Neural cell (in vitro differentiated cells): ENCODE data around the gene BABAM2. TPM values are rescaled to one million over a fixed set of nuclear protein-coding genes. Genes with fewer than 3 reads are reported as not detected.

Source experiments
- H2AFZ ChIP-seq: fragments of 200-600, 300-800 bp; sonication (generic), shearing (Covaris generic); 2 replicates; pipeline ENCODE4 v1.6.0; 2014; ENCODE audit warnings: low read depth, mild to moderate bottlenecking, antibody characterized with exemption, low read length, moderate library complexity
- H3F3A ChIP-seq: fragments of 200-600 bp; shearing (Covaris generic); 2 replicates; pipeline ENCODE4 v1.6.1; 2016; ENCODE audit warnings: mild to moderate bottlenecking, moderate library complexity, mixed read lengths, antibody characterized with exemption, low read length; ENCODE audit not compliant: insufficient read depth, poor library complexity, severe bottlenecking
- H3K27ac ChIP-seq: fragments of 200-600, 300-800 bp; sonication (generic), shearing (Covaris generic); 2 replicates; pipeline ENCODE4 v1.5.1; 2014; ENCODE audit warnings: mild to moderate bottlenecking, low read length, moderate library complexity
- H3K27me3 ChIP-seq: fragments of 300-800, 200-600 bp; sonication (generic), shearing (Covaris generic); 2 replicates; pipeline ENCODE4 v1.6.0; 2014; ENCODE audit warnings: mild to moderate bottlenecking, low read depth, low read length, moderate library complexity; ENCODE audit not compliant: insufficient read depth
- H3K36me3 ChIP-seq: fragments of 300-800, 200-600 bp; sonication (generic), shearing (Covaris generic); 2 replicates; pipeline ENCODE4 v1.5.1; 2014; ENCODE audit warnings: mild to moderate bottlenecking, antibody characterized with exemption, low read length, moderate library complexity; ENCODE audit not compliant: insufficient read depth
- H3K4me2 ChIP-seq: fragments of 300-800, 200-600 bp; sonication (generic), shearing (Covaris generic); 2 replicates; pipeline ENCODE4 v1.6.0; 2014; ENCODE audit warnings: mild to moderate bottlenecking, low read length
- H3K4me3 ChIP-seq: fragments of 300-800, 200-600 bp; sonication (generic), shearing (Covaris generic); 2 replicates; pipeline ENCODE4 v1.5.1; 2014; ENCODE audit warnings: mild to moderate bottlenecking, low read length, moderate library complexity
- H3K79me2 ChIP-seq: fragments of 200-600 bp; shearing (Covaris generic); replicated peaks from 2 replicates; pipeline ENCODE4 v1.6.0; 2014; ENCODE audit warnings: mild to moderate bottlenecking, low read length, moderate library complexity; ENCODE audit not compliant: insufficient read depth
- H3K9ac ChIP-seq: fragments of 300-800, 200-600 bp; sonication (generic), shearing (Covaris generic); 2 replicates; pipeline ENCODE4 v1.6.1; 2016; ENCODE audit warnings: mild to moderate bottlenecking, low read length, mixed read lengths
- H3K9me2 ChIP-seq: fragments of 200-600 bp; shearing (Covaris generic); 2 replicates; pipeline ENCODE4 v1.6.1; 2016; ENCODE audit warnings: mild to moderate bottlenecking, low read length, mixed read lengths; ENCODE audit not compliant: insufficient read depth
- H3K9me3 ChIP-seq: fragments of 200-600, 300-800 bp; sonication (generic), shearing (Covaris generic); 2 replicates; pipeline ENCODE4 v1.6.1; 2016; ENCODE audit warnings: mild to moderate bottlenecking, mixed run types, low read length, moderate library complexity, mixed read lengths
- H4K20me1 ChIP-seq: fragments of 200-600 bp; shearing (Covaris generic); 2 replicates; pipeline ENCODE4 v1.6.1; 2016; ENCODE audit warnings: mild to moderate bottlenecking, mixed run types; ENCODE audit not compliant: insufficient read depth
- CTCF ChIP-seq: fragments of 450-650 bp; IDR thresholded peaks from 2 replicates; pipeline ENCODE4 v1.5.1; 2014; ENCODE audit warnings: antibody characterized with exemption, mild to moderate bottlenecking, moderate library complexity; ENCODE audit not compliant: poor library complexity, severe bottlenecking
- EP300 ChIP-seq: fragments of 450-650 bp; conservative IDR thresholded peaks from 2 replicates; pipeline ENCODE4 v1.6.1; 2014; ENCODE audit warnings: antibody characterized with exemption, mild to moderate bottlenecking, moderate library complexity; ENCODE audit not compliant: poor library complexity, severe bottlenecking
- EZH2 ChIP-seq: fragments of 200-600, 300-800 bp; shearing (Covaris generic), sonication (generic); IDR thresholded peaks from 2 replicates; pipeline ENCODE4 v1.6.1; 2014; ENCODE audit warnings: antibody characterized with exemption, low read length, borderline replicate concordance, mild to moderate bottlenecking; ENCODE audit not compliant: insufficient read depth, poor library complexity, severe bottlenecking
- MXI1 ChIP-seq: fragments of 450-650 bp; conservative IDR thresholded peaks from 2 replicates; pipeline ENCODE4 v1.6.1; 2014; ENCODE audit warnings: antibody characterized with exemption, mild to moderate bottlenecking; ENCODE audit not compliant: poor library complexity, severe bottlenecking
- POLR2AphosphoS5 ChIP-seq: IDR thresholded peaks from 2 replicates; pipeline ENCODE4 v1.6.1; 2012
- RAD21 ChIP-seq: fragments of 450-650 bp; conservative IDR thresholded peaks from 2 replicates; pipeline ENCODE4 v1.6.1; 2014; ENCODE audit warnings: antibody characterized with exemption, mild to moderate bottlenecking, moderate library complexity
- REST ChIP-seq: IDR thresholded peaks from 2 replicates; pipeline ENCODE4 v1.6.1; 2012; ENCODE audit warnings: borderline replicate concordance
- SMC3 ChIP-seq: fragments of 450-650 bp; conservative IDR thresholded peaks from 2 replicates; pipeline ENCODE4 v1.6.1; 2014; ENCODE audit warnings: antibody characterized with exemption, mild to moderate bottlenecking, moderate library complexity; ENCODE audit not compliant: poor library complexity
- TAF1 ChIP-seq: IDR thresholded peaks from 2 replicates; pipeline ENCODE4 v1.6.1; 2012; ENCODE audit warnings: low read depth
- polyA plus RNA-seq: library from polyadenylated mRNA; depleted of rRNA; stranded (reverse); fragments of >200 nt; gene quantifications from 2 replicates; pipeline ENCODE4 v1.2.3, GENCODE V29; 2014

The BABAM2 gene
- polyA plus RNA-seq, 1 donor from 2014 or later = 15.3 TPM

DNA sequence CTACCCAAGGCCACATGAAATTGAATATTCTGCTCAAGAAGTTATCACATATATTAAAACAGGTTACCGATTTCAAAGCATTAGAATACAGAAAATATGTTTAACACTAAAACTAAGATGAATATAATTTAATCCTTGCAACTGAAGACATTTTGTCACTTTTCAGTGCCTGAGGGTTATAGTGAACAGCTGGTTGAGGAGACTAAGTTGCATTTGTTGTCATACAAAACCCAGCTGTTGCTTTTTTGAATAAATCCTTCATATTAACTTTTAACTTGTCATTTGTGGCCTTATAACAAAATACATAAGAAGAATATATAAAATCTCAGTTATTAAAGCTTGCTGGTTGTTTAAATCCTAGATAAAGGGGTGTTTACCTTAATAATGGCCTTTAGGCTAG is 37.8 kb upstream of the BABAM2 start:
- no peaks in the 10 kb centered on the region for H3K79me2 ChIP-seq
- no peak overlapping the region for H3K4me3 ChIP-seq
- H3K9me2 ChIP-seq = no peaks in the 10 kb centered on the region
- no peaks in the 10 kb centered on the region for H4K20me1 ChIP-seq
- no peak overlapping the region for H3K9ac ChIP-seq
- no peak overlapping the region for H2AFZ ChIP-seq
- H3K36me3 ChIP-seq = peaks cover 6% of the 10 kb centered on the region
- TF ChIP-seq POLR2AphosphoS5 (no peak), TAF1 (no peak), SMC3 (no peak), REST (no peak), MXI1 (no peak)
- no peaks in the 10 kb centered on the region for H3F3A ChIP-seq
- no peak overlapping the region for H3K4me2 ChIP-seq
- H3K9me3 ChIP-seq = peaks cover 3% of the 10 kb centered on the region
- H3K27ac ChIP-seq = no peak overlapping the region
- no peaks in the 10 kb centered on the region for H3K27me3 ChIP-seq

DNA sequence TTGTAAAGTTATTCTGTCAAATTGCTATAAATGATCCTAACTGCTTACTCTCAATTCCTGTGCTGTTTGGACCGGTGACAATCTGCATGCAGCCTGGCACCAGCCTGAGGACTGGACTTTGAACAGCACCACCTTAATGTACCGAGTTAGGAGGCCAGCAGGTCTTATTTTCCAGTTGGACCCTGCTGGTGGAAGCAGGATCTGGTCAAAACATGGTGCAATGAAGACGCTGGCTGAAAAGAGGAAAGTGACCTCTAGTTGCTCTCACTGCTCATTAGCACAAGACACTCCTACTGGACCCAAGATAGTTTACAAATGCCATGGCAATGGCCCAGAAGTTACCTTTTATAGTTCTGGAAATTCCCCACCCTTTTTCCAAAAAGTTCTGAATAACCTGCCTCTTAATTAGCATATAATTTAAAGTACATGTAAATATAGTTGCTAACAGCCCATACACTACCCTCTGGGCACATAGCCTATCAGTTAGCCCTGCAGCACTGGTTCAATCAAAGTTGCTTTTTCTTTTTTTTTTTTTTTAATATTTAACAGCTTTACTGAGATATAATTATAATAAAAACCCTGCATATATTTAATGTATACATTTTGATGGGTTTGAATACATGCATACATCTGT is 36.2 kb upstream of the BABAM2 start:
- Histone ChIP-seq H3K9me2 (no peaks in the 10 kb centered on the region), H3K9ac (no peak overlapping the region), H3K4me3 (no peak overlapping the region), H3K27ac (no peak overlapping the region), H3K4me2 (no peak overlapping the region), H3F3A (no peaks in the 10 kb centered on the region), H3K9me3 (peaks cover 4% of the 10 kb centered on the region), H4K20me1 (no peaks in the 10 kb centered on the region), H2AFZ (no peak overlapping the region), H3K79me2 (no peaks in the 10 kb centered on the region), H3K36me3 (peaks cover 6% of the 10 kb centered on the region), H3K27me3 (no peaks in the 10 kb centered on the region)
- TF ChIP-seq CTCF (no peak), SMC3 (no peak), RAD21 (no peak), MXI1 (no peak), EP300 (no peak), REST (no peak), POLR2AphosphoS5 (no peak), EZH2 (no peak), TAF1 (no peak)
